ENCODE data around the gene GNG7. TPM values are rescaled to one million over a fixed set of nuclear protein-coding genes. Genes with fewer than 3 reads are reported as not detected.

GNG7 gene
- total RNA-seq, 1 experiment from 2014 or later = 1.1 TPM

- no peak overlapping the region for H2AFZ ChIP-seq (ENCODE audit: low read length)
- no peak overlapping the region for H3K9ac ChIP-seq (ENCODE audit: low read length)
- TF ChIP-seq, protein P1, sequence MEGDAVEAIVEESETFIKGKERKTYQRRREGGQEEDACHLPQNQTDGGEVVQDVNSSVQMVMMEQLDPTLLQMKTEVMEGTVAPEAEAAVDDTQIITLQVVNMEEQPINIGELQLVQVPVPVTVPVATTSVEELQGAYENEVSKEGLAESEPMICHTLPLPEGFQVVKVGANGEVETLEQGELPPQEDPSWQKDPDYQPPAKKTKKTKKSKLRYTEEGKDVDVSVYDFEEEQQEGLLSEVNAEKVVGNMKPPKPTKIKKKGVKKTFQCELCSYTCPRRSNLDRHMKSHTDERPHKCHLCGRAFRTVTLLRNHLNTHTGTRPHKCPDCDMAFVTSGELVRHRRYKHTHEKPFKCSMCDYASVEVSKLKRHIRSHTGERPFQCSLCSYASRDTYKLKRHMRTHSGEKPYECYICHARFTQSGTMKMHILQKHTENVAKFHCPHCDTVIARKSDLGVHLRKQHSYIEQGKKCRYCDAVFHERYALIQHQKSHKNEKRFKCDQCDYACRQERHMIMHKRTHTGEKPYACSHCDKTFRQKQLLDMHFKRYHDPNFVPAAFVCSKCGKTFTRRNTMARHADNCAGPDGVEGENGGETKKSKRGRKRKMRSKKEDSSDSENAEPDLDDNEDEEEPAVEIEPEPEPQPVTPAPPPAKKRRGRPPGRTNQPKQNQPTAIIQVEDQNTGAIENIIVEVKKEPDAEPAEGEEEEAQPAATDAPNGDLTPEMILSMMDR (conservative IDR thresholded peaks at IDR 0.05; ENCODE audit: low read depth, low read length) = no peak
- no peak for TF ChIP-seq EZH2phosphoT487 (IDR thresholded peaks at IDR 0.05; ENCODE audit: borderline replicate concordance, low read length)
- TF ChIP-seq EZH2 (IDR thresholded peaks at IDR 0.05; ENCODE audit: low read length, unreplicated experiment) = no peak
- H3K4me3 ChIP-seq (ENCODE audit: low read length) = no peak overlapping the region
- H3K27ac ChIP-seq (ENCODE audit: low read length) = no peak overlapping the region
- no peak for DNase-seq
- POLR2A ChIA-PET (ENCODE audit: unreplicated experiment) = interaction anchor here (0.6 kb wide), 1 partner anchor 10 kb away, joined by 9 read pairs; no protein-coding TSS in a partner anchor
- H3K9me3 ChIP-seq (ENCODE audit: low read length) = no peaks in the 10 kb centered on the region
- H3K4me2 ChIP-seq (ENCODE audit: low read length) = no peak overlapping the region
- no peaks in the 10 kb centered on the region for H3K79me2 ChIP-seq (ENCODE audit: low read length)
- H3K27me3 ChIP-seq (ENCODE audit: low read length) = no peaks in the 10 kb centered on the region
- no peaks in the 10 kb centered on the region for H3F3A ChIP-seq (ENCODE audit: low read length, unreplicated experiment)
- no peak for ATAC-seq
- no peaks in the 10 kb centered on the region for H3K9me2 ChIP-seq (replicated peaks; ENCODE audit: low read length)
- CTCF ChIA-PET = no interaction called here
- no peaks in the 10 kb centered on the region for H4K20me1 ChIP-seq (ENCODE audit: low read length)
- no peaks in the 10 kb centered on the region for H3K36me3 ChIP-seq (ENCODE audit: low read depth, low read length)
- intact Hi-C loops (cut with micrococcal nuclease) = no loop called here
- no peaks in the 10 kb centered on the region for H3K4me1 ChIP-seq (ENCODE audit: insufficient read depth, low read length)
- no TSS peak for BruUV-seq (replicated peaks)
Observed at GRCh38 chr19:2703691-2704216, 1.3 kb upstream of the GNG7 start.

GRCh38 chr19:2703077-2703437 is 563 bp upstream of the GNG7 start:
- H3K9me2 ChIP-seq (replicated peaks; ENCODE audit: low read length) = no peaks in the 10 kb centered on the region
- no peak overlapping the region for H3K4me3 ChIP-seq (ENCODE audit: low read length)
- TF ChIP-seq EZH2phosphoT487 (IDR thresholded peaks at IDR 0.05; ENCODE audit: borderline replicate concordance, low read length) (no peak), EZH2 (IDR thresholded peaks at IDR 0.05; ENCODE audit: low read length, unreplicated experiment) (no peak)
- TF ChIP-seq, protein P1 (conservative IDR thresholded peaks at IDR 0.05; ENCODE audit: low read depth, low read length) = no peak
- no peak for DNase-seq
- no peak overlapping the region for H3K4me2 ChIP-seq (ENCODE audit: low read length)
- no peaks in the 10 kb centered on the region for H3K4me1 ChIP-seq (ENCODE audit: insufficient read depth, low read length)
- H3K9me3 ChIP-seq (ENCODE audit: low read length) = no peaks in the 10 kb centered on the region
- no peak for ATAC-seq
- no peaks in the 10 kb centered on the region for H3K79me2 ChIP-seq (ENCODE audit: low read length)
- H4K20me1 ChIP-seq (ENCODE audit: low read length) = no peaks in the 10 kb centered on the region
- POLR2A ChIA-PET (ENCODE audit: unreplicated experiment) = no interaction called here
- H3F3A ChIP-seq (ENCODE audit: low read length, unreplicated experiment) = no peaks in the 10 kb centered on the region
- intact Hi-C loops (cut with micrococcal nuclease) = no loop called here
- H3K9ac ChIP-seq (ENCODE audit: low read length) = no peak overlapping the region
- H2AFZ ChIP-seq (ENCODE audit: low read length) = no peak overlapping the region
- H3K27me3 ChIP-seq (ENCODE audit: low read length) = no peaks in the 10 kb centered on the region
- CTCF ChIA-PET = no interaction called here
- H3K27ac ChIP-seq (ENCODE audit: low read length) = no peak overlapping the region
- BruUV-seq (replicated peaks) = no TSS peak
- no peaks in the 10 kb centered on the region for H3K36me3 ChIP-seq (ENCODE audit: low read depth, low read length)

- no peak for DNase-seq
- no peak for ATAC-seq
- Histone ChIP-seq H3K9me2 (replicated peaks; ENCODE audit: low read length) (no peaks in the 10 kb centered on the region), H3K4me2 (ENCODE audit: low read length) (peak overlapping the region; percentile 70), H3K36me3 (ENCODE audit: low read depth, low read length) (no peaks in the 10 kb centered on the region), H3K9ac (ENCODE audit: low read length) (no peak overlapping the region), H2AFZ (ENCODE audit: low read length) (no peak overlapping the region), H3K4me1 (ENCODE audit: insufficient read depth, low read length) (no peaks in the 10 kb centered on the region), H3K27me3 (ENCODE audit: low read length) (no peaks in the 10 kb centered on the region), H3K4me3 (ENCODE audit: low read length) (peak overlapping the region; percentile 62; the same call in 1 of the 2 replicates), H3F3A (ENCODE audit: low read length, unreplicated experiment) (no peaks in the 10 kb centered on the region), H3K9me3 (ENCODE audit: low read length) (no peaks in the 10 kb centered on the region), H3K79me2 (ENCODE audit: low read length) (no peaks in the 10 kb centered on the region), H3K27ac (ENCODE audit: low read length) (no peak overlapping the region), H4K20me1 (ENCODE audit: low read length) (no peaks in the 10 kb centered on the region)
- no TSS peak for BruUV-seq (replicated peaks)
- ChIA-PET POLR2A (ENCODE audit: unreplicated experiment) (interaction anchor here (0.5 kb wide), 1 partner anchor 32 kb away, joined by 5 read pairs; no protein-coding TSS in a partner anchor), CTCF (no interaction called here)
- TF ChIP-seq EZH2 (IDR thresholded peaks at IDR 0.05; ENCODE audit: low read length, unreplicated experiment) (no peak), EZH2phosphoT487 (IDR thresholded peaks at IDR 0.05; ENCODE audit: borderline replicate concordance, low read length) (no peak)
- TF ChIP-seq, protein P1 (conservative IDR thresholded peaks at IDR 0.05; ENCODE audit: low read depth, low read length) = no peak
- intact Hi-C loops (cut with micrococcal nuclease) = no loop called here
Observed at GRCh38 chr19:2701361-2702169, 929 bp downstream of the GNG7 start.
